ENCODE measurements around the gene SLC46A3.
"Not testable (repeated sequence)": the region's sequence is repeated elsewhere in the genome, so short reads cannot be mapped to it uniquely, and the experiment has no call there.

- not testable (repeated sequence) for TF ChIP-seq CTCF (IDR thresholded peaks at IDR 0.05); POLR2A (IDR thresholded peaks at IDR 0.05; ENCODE audit: low read depth); POLR2AphosphoS5 (IDR thresholded peaks at IDR 0.05); EP300 (IDR thresholded peaks at IDR 0.05)
These were observed 35.6 kb downstream of the SLC46A3 start for GRCh38 chr13:28683169-28683568.

Measured in esophagus muscularis mucosa (tissue), 4 donors.